Astrocyte (in vitro differentiated cells and primary cell): Measurements from ENCODE around the gene SRSF1.

ENCODE experiments used
- EZH2 ChIP-seq: IDR thresholded peaks from 2 replicates; pipeline ENCODE4 v1.6.1; 2012; ENCODE audit warnings: mild to moderate bottlenecking, low read length, inconsistent platforms; ENCODE audit not compliant: insufficient read depth
- TF ChIP-seq, protein P1 (sequence below): IDR thresholded peaks from 2 replicates; pipeline ENCODE4 v1.5.1; 2011; ENCODE audit warnings: low read depth, mild to moderate bottlenecking, inconsistent platforms, low read length, moderate library complexity; ENCODE audit not compliant: insufficient read depth

DNA sequence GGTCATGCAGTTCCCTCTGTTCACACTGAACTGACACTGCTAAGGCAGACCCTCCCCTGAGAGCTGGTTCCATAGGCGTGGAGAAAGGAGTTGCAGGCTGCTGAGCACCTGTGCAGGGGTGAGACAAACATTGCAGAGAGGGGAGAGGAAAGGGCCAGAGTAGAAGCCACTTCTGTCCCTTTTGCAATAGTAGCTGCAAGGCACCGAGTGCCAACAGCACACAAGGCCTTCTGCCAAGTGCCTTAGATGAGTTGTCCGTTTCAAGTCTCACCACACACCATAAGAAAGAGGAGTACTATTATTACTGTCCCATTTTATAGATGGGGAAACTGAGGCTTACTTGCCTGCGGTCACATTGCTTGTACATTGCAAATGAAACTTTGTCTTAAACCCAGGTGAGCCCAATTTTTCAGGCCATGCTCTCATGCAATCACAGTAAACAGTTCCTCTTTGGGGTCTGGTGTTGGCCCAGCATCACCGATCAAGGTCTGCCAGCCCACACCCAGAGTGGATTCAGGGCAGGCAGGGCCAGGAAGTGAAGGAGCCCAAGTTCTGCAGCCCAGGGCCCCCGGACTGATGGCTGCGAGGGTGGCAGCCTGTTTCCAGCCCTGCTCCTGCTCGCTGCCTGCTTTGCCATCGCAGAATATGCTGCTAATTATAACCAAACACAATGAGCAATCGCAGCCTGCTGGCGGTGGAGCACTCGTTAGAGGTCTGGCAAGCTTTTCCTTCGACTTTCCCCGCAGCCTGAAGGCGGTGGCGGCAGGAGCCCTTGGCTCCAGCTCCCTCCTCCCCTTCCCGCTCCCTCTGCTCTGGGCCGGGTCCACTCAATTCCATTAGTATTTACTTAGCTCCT lies 39.4 kb upstream of the SRSF1 start:
- TF ChIP-seq, protein P1, sequence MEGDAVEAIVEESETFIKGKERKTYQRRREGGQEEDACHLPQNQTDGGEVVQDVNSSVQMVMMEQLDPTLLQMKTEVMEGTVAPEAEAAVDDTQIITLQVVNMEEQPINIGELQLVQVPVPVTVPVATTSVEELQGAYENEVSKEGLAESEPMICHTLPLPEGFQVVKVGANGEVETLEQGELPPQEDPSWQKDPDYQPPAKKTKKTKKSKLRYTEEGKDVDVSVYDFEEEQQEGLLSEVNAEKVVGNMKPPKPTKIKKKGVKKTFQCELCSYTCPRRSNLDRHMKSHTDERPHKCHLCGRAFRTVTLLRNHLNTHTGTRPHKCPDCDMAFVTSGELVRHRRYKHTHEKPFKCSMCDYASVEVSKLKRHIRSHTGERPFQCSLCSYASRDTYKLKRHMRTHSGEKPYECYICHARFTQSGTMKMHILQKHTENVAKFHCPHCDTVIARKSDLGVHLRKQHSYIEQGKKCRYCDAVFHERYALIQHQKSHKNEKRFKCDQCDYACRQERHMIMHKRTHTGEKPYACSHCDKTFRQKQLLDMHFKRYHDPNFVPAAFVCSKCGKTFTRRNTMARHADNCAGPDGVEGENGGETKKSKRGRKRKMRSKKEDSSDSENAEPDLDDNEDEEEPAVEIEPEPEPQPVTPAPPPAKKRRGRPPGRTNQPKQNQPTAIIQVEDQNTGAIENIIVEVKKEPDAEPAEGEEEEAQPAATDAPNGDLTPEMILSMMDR, result no peak
- no peak for TF ChIP-seq EZH2
